Activated CD8-positive, alpha-beta T cell treated with anti-CD3 and anti-CD28 coated beads for 36 hours (primary cell): ENCODE data around the gene LURAP1L. TPM values are rescaled to one million over a fixed set of nuclear protein-coding genes. Genes with fewer than 3 reads are reported as not detected.

Experiments
- ATAC-seq: fragments of 200-7000 bp; cut with Tn5 transposase; one replicate; pipeline ENCODE4 v1.10.0; 2021; ENCODE audit warnings: mild to moderate bottlenecking, moderate library complexity
- CTCF ChIA-PET: fragments of 350-600 bp; sonication (Branson Sonifier 250); formaldehyde crosslinking; loops from one replicate; lab custom pipeline; 2021; ENCODE audit warnings: antibody characterized with exemption; lab: Charles Lee
- POLR2A ChIA-PET: fragments of 350-600 bp; sonication (Branson Sonifier 250); formaldehyde crosslinking; loops from one replicate; lab custom pipeline; 2021; ENCODE audit warnings: antibody characterized with exemption; lab: Charles Lee
- DNase-seq: peaks from one replicate; pipeline ENCODE4 v3.0.0-alpha.2; 2020
- H3K27ac Mint-ChIP-seq: one replicate; pipeline ENCODE4 v1.8.0; 2021; ENCODE audit warnings: mild to moderate bottlenecking, mixed read lengths
- H3K27me3 Mint-ChIP-seq: one replicate; pipeline ENCODE4 v1.8.0; 2021; ENCODE audit warnings: mixed read lengths
- H3K36me3 Mint-ChIP-seq: one replicate; pipeline ENCODE4 v1.8.0; 2021; ENCODE audit warnings: low read depth, mixed read lengths
- H3K4me1 Mint-ChIP-seq: one replicate; pipeline ENCODE4 v1.8.0; 2021; ENCODE audit warnings: low read depth, mixed read lengths
- H3K4me3 Mint-ChIP-seq: one replicate; pipeline ENCODE4 v1.8.0; 2021; ENCODE audit warnings: mild to moderate bottlenecking, moderate library complexity, mixed read lengths
- H3K9me3 Mint-ChIP-seq: one replicate; pipeline ENCODE4 v1.8.0; 2021; ENCODE audit warnings: mixed read lengths
- CTCF ChIP-seq: fragments of 200-600 bp; IDR thresholded peaks from one replicate; pipeline ENCODE4 v1.8.0; 2022; ENCODE audit warnings: antibody characterized with exemption, mild to moderate bottlenecking
- intact Hi-C: fragments of 100-400 bp; cut with micrococcal nuclease; formaldehyde crosslinking; loops from one replicate; pipeline ENCODE4 v1.10.0; 2022
- total RNA-seq, 2 experiments: library from RNA; stranded (reverse); gene quantifications; one replicate each; pipeline ENCODE4 v1.2.3, GENCODE V29; 2021

The LURAP1L gene
- total RNA-seq, 2 experiments from 2014 or later: not detected

DNA sequence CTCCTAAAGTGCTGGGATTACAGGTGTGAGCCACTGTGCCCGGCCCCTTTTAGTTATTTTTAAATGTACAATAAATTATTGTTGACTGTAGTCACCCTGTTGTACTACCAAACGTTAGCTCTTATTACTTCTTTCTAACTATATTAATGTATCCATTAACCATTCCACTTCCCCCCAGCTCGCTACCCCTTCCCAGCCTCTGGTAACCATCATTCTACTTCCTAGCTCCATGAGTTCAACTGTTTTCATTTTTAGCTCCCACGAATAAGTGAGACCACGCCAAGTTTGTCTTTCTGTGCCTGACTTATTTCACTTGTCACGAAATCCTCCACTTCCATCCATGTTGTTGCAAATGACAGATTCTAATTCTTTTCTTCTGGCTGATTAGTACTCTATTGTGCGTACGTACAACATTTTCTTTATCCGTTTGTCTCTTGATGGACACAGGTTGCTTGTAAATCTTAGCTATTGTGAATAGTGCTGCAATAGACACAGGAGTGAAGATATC is 6.5 kb downstream of the LURAP1L start:
- H3K36me3 Mint-ChIP-seq: no peaks in the 10 kb centered on the region
- no peak overlapping the region for H3K4me3 Mint-ChIP-seq
- H3K9me3 Mint-ChIP-seq: peaks cover 7% of the 10 kb centered on the region
- CTCF ChIA-PET: no interaction called here
- H3K27ac Mint-ChIP-seq: no peak overlapping the region
- ATAC-seq: no peak
- intact Hi-C loops: no loop called here
- H3K27me3 Mint-ChIP-seq: peaks cover 7% of the 10 kb centered on the region
- TF ChIP-seq CTCF: no peak
- no peak for DNase-seq
- H3K4me1 Mint-ChIP-seq: peaks cover 3% of the 10 kb centered on the region
- POLR2A ChIA-PET: no interaction called here

- Mint-ChIP-seq H3K4me3 (no peak overlapping the region), H3K4me1 (no peaks in the 10 kb centered on the region), H3K27me3 (no peaks in the 10 kb centered on the region), H3K27ac (no peak overlapping the region), H3K9me3 (peaks cover 3% of the 10 kb centered on the region), H3K36me3 (no peaks in the 10 kb centered on the region)
- no peak for TF ChIP-seq CTCF
- CTCF ChIA-PET: no interaction called here
- intact Hi-C loops: no loop called here
- POLR2A ChIA-PET: no interaction called here
- ATAC-seq (no peak), DNase-seq (no peak)
These were observed 9.1 kb downstream of the LURAP1L start for GRCh38 chr9:12783767-12784460.

DNA sequence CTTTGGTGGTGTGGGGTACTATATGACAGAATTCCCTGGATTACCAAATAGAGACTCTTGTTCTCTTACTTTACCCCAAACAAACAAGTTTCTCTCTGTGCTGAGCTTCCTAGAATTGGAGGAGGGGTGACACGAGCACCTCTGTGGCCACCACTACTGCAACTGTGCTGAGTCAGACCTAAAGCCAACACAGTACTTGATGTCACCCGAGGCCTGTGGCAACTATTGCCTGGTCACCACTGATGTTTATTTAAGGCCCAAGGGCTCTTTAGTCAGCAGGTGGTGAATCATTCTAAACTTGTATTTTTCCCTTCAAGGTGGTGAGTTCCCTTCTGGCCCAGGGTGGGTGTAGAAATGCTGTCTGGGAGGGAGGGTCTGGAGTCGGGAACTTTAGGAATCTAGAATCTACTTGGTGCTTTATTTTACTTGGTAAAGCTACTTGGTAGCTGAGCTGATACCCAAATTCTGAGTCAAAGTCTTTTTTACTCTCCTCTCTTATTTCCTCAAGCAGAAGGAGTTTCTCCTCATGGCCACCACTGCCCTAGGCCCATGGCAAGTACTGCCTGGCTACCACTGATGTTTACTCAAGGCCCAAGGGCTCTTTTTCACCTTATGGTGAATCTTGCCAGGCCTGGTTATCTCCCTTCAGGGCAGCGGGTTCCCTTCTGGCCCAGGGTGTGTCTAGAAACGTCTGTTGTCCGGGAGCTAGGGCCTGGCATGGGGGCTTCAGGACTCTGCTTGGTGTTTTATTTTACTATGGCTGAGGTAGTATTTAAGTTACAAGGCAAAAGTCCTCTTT is 9.8 kb downstream of the LURAP1L start:
- ChIA-PET CTCF (no interaction called here), POLR2A (no interaction called here)
- no peak for TF ChIP-seq CTCF
- Mint-ChIP-seq H3K4me1 (no peaks in the 10 kb centered on the region), H3K9me3 (peaks cover 3% of the 10 kb centered on the region), H3K36me3 (no peaks in the 10 kb centered on the region), H3K27me3 (no peaks in the 10 kb centered on the region), H3K4me3 (no peak overlapping the region), H3K27ac (no peak overlapping the region)
- no peak for ATAC-seq
- intact Hi-C loops: no loop called here
- no peak for DNase-seq

GRCh38 chr9:12785260-12785770 is 10.5 kb downstream of the LURAP1L start:
- Mint-ChIP-seq H3K36me3 (no peaks in the 10 kb centered on the region), H3K4me1 (no peaks in the 10 kb centered on the region), H3K27ac (no peak overlapping the region), H3K4me3 (no peak overlapping the region), H3K27me3 (no peaks in the 10 kb centered on the region), H3K9me3 (peaks cover 3% of the 10 kb centered on the region)
- intact Hi-C loops: no loop called here
- TF ChIP-seq CTCF: no peak
- no peak for DNase-seq
- ATAC-seq: no peak
- ChIA-PET CTCF (no interaction called here), POLR2A (no interaction called here)

GRCh38 chr9:12785941-12786340 is 11.1 kb downstream of the LURAP1L start:
- ChIA-PET POLR2A (no interaction called here), CTCF (no interaction called here)
- Mint-ChIP-seq H3K27me3 (no peaks in the 10 kb centered on the region), H3K27ac (no peak overlapping the region), H3K9me3 (peaks cover 3% of the 10 kb centered on the region), H3K4me1 (no peaks in the 10 kb centered on the region), H3K36me3 (no peaks in the 10 kb centered on the region), H3K4me3 (no peak overlapping the region)
- intact Hi-C loops: no loop called here
- TF ChIP-seq CTCF: no peak
- DNase-seq (no peak), ATAC-seq (no peak)
